Lower leg skin (tissue), 4 donors: Measurements from ENCODE around the gene LAP3. TPM values are rescaled to one million over a fixed set of nuclear protein-coding genes. Genes with fewer than 3 reads are reported as not detected.
"Not testable (repeated sequence)": the region's sequence is repeated elsewhere in the genome, so short reads cannot be mapped to it uniquely, and the experiment has no call there.

Experiments used
- DNase-seq, 2 donors: peaks; one replicate each; pipeline ENCODE4 v3.0.0-alpha.2; 2019; ENCODE audit warnings: low spot score in 2 of 2
- H3K4me3 ChIP-seq: fragments of 200-600 bp; sonication (generic); 2 replicates; pipeline ENCODE4 v1.5.1; 2017; ENCODE audit warnings: mild to moderate bottlenecking, low read depth; ENCODE audit not compliant: poor library complexity, severe bottlenecking
- POLR2A ChIP-seq, 2 donors: fragments of 450-650 bp; IDR thresholded peaks; one replicate each; pipeline ENCODE4 v1.6.1; 2016 to 2017; ENCODE audit warnings: antibody characterized with exemption in 2 of 2, mild to moderate bottlenecking in 1 of 2, moderate library complexity in 1 of 2
- WGBS, 2 donors: methylation state at CpG; one replicate each; pipeline ENCODE4 v1.1.5; 2018; 5-methylcytosine and 5-hydroxymethylcytosine counted together
- intact Hi-C: fragments of 100-400 bp; cut with DNase I; formaldehyde crosslinking; loops from one replicate; pipeline ENCODE4 v1.15.0; 2023; ENCODE audit warnings: low total_unique reads
- total RNA-seq, 4 donors: library from RNA; depleted of rRNA; stranded (reverse); fragments of >200 nt; gene quantifications; one replicate each; pipeline ENCODE4 v1.1.0, GENCODE V29; 2016
- TF ChIP-seq, protein P1 (sequence below), 3 donors: fragments of 450-650 bp; IDR thresholded peaks; one replicate each; pipeline ENCODE4 v1.5.1; 2016; ENCODE audit warnings: antibody characterized with exemption in 3 of 3, mild to moderate bottlenecking in 3 of 3, moderate library complexity in 2 of 3

Gene LAP3
- total RNA-seq, 4 donors from 2014 or later: 31.9 to 65.6 (median 52.7) TPM

GRCh38 chr4:17535906-17536305, 41.1 kb upstream of the LAP3 start:
- WGBS, 2 donors: 76 to 81% methylated on average over 3 of the region's 3 CpGs
- no peak for TF ChIP-seq POLR2A (IDR thresholded peaks at IDR 0.05)
- TF ChIP-seq, protein P1, sequence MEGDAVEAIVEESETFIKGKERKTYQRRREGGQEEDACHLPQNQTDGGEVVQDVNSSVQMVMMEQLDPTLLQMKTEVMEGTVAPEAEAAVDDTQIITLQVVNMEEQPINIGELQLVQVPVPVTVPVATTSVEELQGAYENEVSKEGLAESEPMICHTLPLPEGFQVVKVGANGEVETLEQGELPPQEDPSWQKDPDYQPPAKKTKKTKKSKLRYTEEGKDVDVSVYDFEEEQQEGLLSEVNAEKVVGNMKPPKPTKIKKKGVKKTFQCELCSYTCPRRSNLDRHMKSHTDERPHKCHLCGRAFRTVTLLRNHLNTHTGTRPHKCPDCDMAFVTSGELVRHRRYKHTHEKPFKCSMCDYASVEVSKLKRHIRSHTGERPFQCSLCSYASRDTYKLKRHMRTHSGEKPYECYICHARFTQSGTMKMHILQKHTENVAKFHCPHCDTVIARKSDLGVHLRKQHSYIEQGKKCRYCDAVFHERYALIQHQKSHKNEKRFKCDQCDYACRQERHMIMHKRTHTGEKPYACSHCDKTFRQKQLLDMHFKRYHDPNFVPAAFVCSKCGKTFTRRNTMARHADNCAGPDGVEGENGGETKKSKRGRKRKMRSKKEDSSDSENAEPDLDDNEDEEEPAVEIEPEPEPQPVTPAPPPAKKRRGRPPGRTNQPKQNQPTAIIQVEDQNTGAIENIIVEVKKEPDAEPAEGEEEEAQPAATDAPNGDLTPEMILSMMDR (IDR thresholded peaks at IDR 0.05): no peak
- H3K4me3 ChIP-seq: no peak overlapping the region
- intact Hi-C loops: no loop called here
- DNase-seq: no peak

- H3K4me3 ChIP-seq, intact Hi-C loops, DNase-seq: not testable (repeated sequence)
- WGBS, 2 donors: 88 to 90% methylated on average over 6 of the region's 6 CpGs
These were observed 39.9 kb upstream of the LAP3 start for GRCh38 chr4:17537060-17537459.

GRCh38 chr4:17544205-17544604, 32.8 kb upstream of the LAP3 start:
- no peak for TF ChIP-seq POLR2A (IDR thresholded peaks at IDR 0.05)
- TF ChIP-seq, protein P1 (IDR thresholded peaks at IDR 0.05): no peak
- 38% methylated on average over 6 of the region's 6 CpGs for WGBS, 2 donors
- intact Hi-C loops: no loop called here
- DNase-seq: no peak
- H3K4me3 ChIP-seq: no peak overlapping the region

GRCh38 chr4:17544831-17545234, 32.2 kb upstream of the LAP3 start:
- H3K4me3 ChIP-seq: no peak overlapping the region
- intact Hi-C loops: loop anchor here (5.0 kb wide), 1 partner anchor 1047 kb away; no protein-coding TSS in a partner anchor
- TF ChIP-seq POLR2A (IDR thresholded peaks at IDR 0.05): no peak
- TF ChIP-seq, protein P1 (IDR thresholded peaks at IDR 0.05): no peak
- no peak for DNase-seq
- WGBS, 2 donors: 55 to 64% methylated on average over 3 of the region's 3 CpGs

- no peak for DNase-seq
- no peak overlapping the region for H3K4me3 ChIP-seq
- TF ChIP-seq POLR2A (IDR thresholded peaks at IDR 0.05): no peak
- TF ChIP-seq, protein P1 (IDR thresholded peaks at IDR 0.05): no peak
- intact Hi-C loops: loop anchor here (5.0 kb wide), 1 partner anchor 1047 kb away; no protein-coding TSS in a partner anchor
- WGBS, 2 donors: 66 to 74% methylated on average over 11 of the region's 11 CpGs
These were observed 31.4 kb upstream of the LAP3 start for GRCh38 chr4:17545374-17546140.

GRCh38 chr4:17546222-17546621, 30.8 kb upstream of the LAP3 start:
- 74 to 84% methylated on average over 9 to 10 of the region's 10 CpGs for WGBS, 2 donors

More at GRCh38 chr4:17546222-17546621, 30.8 kb upstream of the LAP3 start:
- no peak for DNase-seq
- TF ChIP-seq, protein P1 (IDR thresholded peaks at IDR 0.05): no peak
- no peak overlapping the region for H3K4me3 ChIP-seq
- intact Hi-C loops: loop anchor here (5.0 kb wide), 1 partner anchor 1046 kb away; no protein-coding TSS in a partner anchor
